A673 (cell line): ENCODE measurements around the gene CRY1. TPM values are rescaled to one million over a fixed set of nuclear protein-coding genes. Genes with fewer than 3 reads are reported as not detected.

ENCODE experiments used
- BruUV-seq: library from RNA; stranded (reverse); fragments of 400-500 nt; replicated peaks from 2 replicates; lab custom pipeline; 2021; lab: Mats Ljungman, UMichigan
- CTCF ChIA-PET: fragments of 300-600 bp; sonication (Branson Sonifier 250); formaldehyde crosslinking; loops from one replicate; lab custom pipeline; 2022; ENCODE audit warnings: antibody characterized with exemption; lab: Charles Lee
- POLR2A ChIA-PET: fragments of 300-600 bp; sonication (Branson Sonifier 250); formaldehyde crosslinking; loops from one replicate; lab custom pipeline; 2022; ENCODE audit warnings: antibody characterized with exemption; ENCODE audit not compliant: low non-redundant PET; lab: Charles Lee
- DNase-seq: peaks from one replicate; pipeline ENCODE4 v3.0.0-alpha.2; 2015; ENCODE audit warnings: low spot score
- H3K27ac ChIP-seq: fragments of 200-600 bp; sonication (generic); 2 replicates; pipeline ENCODE4 v1.5.1; 2016; ENCODE audit warnings: mixed run types, low read depth, mild to moderate bottlenecking, mixed read lengths, antibody characterized with exemption, low read length; ENCODE audit not compliant: poor library complexity, severe bottlenecking
- H3K27me3 ChIP-seq: fragments of 200-600 bp; sonication (generic); replicated peaks from 2 replicates; pipeline ENCODE4 v1.6.1; 2017; ENCODE audit warnings: mixed run types, low read depth, mild to moderate bottlenecking, mixed read lengths, antibody characterized with exemption, low read length; ENCODE audit not compliant: insufficient read depth, poor library complexity
- H3K36me3 ChIP-seq: fragments of 200-600 bp; sonication (generic); 2 replicates; pipeline ENCODE4 v1.6.1; 2016; ENCODE audit warnings: mixed run types, mild to moderate bottlenecking, mixed read lengths, antibody characterized with exemption, low read length; ENCODE audit not compliant: insufficient read depth, poor library complexity, severe bottlenecking
- H3K4me1 ChIP-seq: fragments of 200-600 bp; sonication (generic); 2 replicates; pipeline ENCODE4 v1.6.1; 2017; ENCODE audit warnings: mixed run types, mild to moderate bottlenecking, mixed read lengths, antibody characterized with exemption, low read length; ENCODE audit not compliant: insufficient read depth, poor library complexity, severe bottlenecking
- H3K4me3 ChIP-seq: fragments of 200-600 bp; sonication (generic); 2 replicates; pipeline ENCODE4 v1.5.1; 2016; ENCODE audit warnings: low read depth, mixed run types, mild to moderate bottlenecking, mixed read lengths, low read length; ENCODE audit not compliant: poor library complexity, severe bottlenecking
- H3K9me3 ChIP-seq: fragments of 200-600 bp; sonication (generic); 2 replicates; pipeline ENCODE4 v1.6.1; 2016; ENCODE audit warnings: mixed run types, low read depth, mild to moderate bottlenecking, mixed read lengths, antibody characterized with exemption, low read length; ENCODE audit not compliant: poor library complexity, severe bottlenecking
- EZH2 ChIP-seq: fragments of 200-600 bp; sonication (generic); IDR thresholded peaks from 2 replicates; pipeline ENCODE4 v1.6.1; 2017; ENCODE audit warnings: borderline replicate concordance, low read depth, mild to moderate bottlenecking, mixed read lengths, antibody characterized with exemption, low read length; ENCODE audit not compliant: poor library complexity, severe bottlenecking
- intact Hi-C: fragments of 100-400 bp; cut with micrococcal nuclease; formaldehyde crosslinking; loops from one replicate; pipeline ENCODE4 v1.10.0; 2022; ENCODE audit not compliant: unreplicated experiment
- total RNA-seq: library from RNA; stranded (reverse); gene quantifications from 2 replicates; pipeline ENCODE4 v1.2.3, GENCODE V29; 2021
- TF ChIP-seq, protein P1 (sequence below): fragments of 300-800, 200-600 bp; sonication (generic); conservative IDR thresholded peaks from 2 replicates; pipeline ENCODE4 v1.5.1; 2017; ENCODE audit warnings: low read depth, mild to moderate bottlenecking, antibody characterized with exemption, low read length, moderate library complexity, mixed read lengths

The CRY1 gene
- total RNA-seq, 1 experiment from 2014 or later: 41.0 TPM

GRCh38 chr12:107094183-107094448, 767 bp upstream of the CRY1 start:
- BruUV-seq: TSS peak; percentile 92
- intact Hi-C loops: no loop called here
- no peaks in the 10 kb centered on the region for H3K9me3 ChIP-seq
- no peak for TF ChIP-seq EZH2
- TF ChIP-seq, protein P1, sequence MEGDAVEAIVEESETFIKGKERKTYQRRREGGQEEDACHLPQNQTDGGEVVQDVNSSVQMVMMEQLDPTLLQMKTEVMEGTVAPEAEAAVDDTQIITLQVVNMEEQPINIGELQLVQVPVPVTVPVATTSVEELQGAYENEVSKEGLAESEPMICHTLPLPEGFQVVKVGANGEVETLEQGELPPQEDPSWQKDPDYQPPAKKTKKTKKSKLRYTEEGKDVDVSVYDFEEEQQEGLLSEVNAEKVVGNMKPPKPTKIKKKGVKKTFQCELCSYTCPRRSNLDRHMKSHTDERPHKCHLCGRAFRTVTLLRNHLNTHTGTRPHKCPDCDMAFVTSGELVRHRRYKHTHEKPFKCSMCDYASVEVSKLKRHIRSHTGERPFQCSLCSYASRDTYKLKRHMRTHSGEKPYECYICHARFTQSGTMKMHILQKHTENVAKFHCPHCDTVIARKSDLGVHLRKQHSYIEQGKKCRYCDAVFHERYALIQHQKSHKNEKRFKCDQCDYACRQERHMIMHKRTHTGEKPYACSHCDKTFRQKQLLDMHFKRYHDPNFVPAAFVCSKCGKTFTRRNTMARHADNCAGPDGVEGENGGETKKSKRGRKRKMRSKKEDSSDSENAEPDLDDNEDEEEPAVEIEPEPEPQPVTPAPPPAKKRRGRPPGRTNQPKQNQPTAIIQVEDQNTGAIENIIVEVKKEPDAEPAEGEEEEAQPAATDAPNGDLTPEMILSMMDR: no peak
- H3K27me3 ChIP-seq: no peaks in the 10 kb centered on the region
- peak overlapping the region; percentile 90 for H3K27ac ChIP-seq
- H3K4me1 ChIP-seq: peaks cover 9% of the 10 kb centered on the region
- H3K36me3 ChIP-seq: no peaks in the 10 kb centered on the region
- ChIA-PET POLR2A (no interaction called here), CTCF (interaction anchor here (1.9 kb wide), 1 partner anchor 11 kb away, joined by 7 read pairs; no protein-coding TSS in a partner anchor)
- no peak for DNase-seq
- H3K4me3 ChIP-seq: peak overlapping the region; percentile 64

DNA sequence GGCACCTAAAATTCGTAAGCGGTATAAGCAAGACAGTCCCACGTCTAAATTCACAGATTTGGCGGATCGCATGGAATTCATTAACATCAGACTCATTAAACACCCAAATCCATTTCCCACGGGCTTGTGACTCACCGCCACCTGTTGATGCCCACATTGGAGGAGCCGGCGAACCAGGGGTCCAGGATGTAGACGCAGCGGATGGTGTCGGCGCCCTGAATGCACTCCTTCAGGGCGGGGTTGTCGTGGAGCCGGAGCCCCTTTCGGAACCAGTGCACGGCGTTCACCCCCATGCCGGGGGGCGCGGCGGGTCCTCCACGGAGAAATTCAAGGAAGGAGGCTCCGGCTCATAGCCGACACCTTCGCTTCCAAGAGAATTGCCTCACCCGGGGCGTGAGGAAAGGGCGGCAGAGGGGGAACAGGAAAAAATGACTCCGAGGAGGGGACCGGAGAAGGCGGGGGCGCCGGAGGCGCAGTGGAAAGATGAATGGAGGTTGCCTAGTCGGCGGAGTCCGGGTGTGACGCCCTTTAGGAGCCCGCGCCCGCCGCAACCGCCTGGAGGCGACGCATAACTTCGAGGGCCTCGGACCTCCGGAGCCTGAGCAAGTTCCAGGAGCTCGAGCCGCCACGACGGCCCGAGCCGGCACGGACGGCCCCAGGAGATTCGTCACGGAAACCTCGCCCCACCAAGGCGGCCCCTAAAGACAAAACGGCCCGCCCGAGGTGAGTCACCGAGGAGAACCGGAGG, 506 bp downstream of the CRY1 start:
- Histone ChIP-seq H3K36me3 (no peaks in the 10 kb centered on the region), H3K9me3 (no peaks in the 10 kb centered on the region), H3K4me1 (peaks cover 9% of the 10 kb centered on the region), H3K27me3 (no peaks in the 10 kb centered on the region), H3K27ac (peak overlapping the region; percentile 90), H3K4me3 (peak overlapping the region; percentile 64)
- DNase-seq: peak; percentile 64
- ChIA-PET CTCF (interaction anchor here (1.9 kb wide), 1 partner anchor 12 kb away, joined by 7 read pairs; no protein-coding TSS in a partner anchor), POLR2A (no interaction called here)
- intact Hi-C loops: loop anchor here (1.0 kb wide), 2 partner anchors 11 to 517 kb away; no protein-coding TSS in a partner anchor
- no peak for TF ChIP-seq EZH2
- TF ChIP-seq, protein P1: no peak
- no TSS peak for BruUV-seq

DNA sequence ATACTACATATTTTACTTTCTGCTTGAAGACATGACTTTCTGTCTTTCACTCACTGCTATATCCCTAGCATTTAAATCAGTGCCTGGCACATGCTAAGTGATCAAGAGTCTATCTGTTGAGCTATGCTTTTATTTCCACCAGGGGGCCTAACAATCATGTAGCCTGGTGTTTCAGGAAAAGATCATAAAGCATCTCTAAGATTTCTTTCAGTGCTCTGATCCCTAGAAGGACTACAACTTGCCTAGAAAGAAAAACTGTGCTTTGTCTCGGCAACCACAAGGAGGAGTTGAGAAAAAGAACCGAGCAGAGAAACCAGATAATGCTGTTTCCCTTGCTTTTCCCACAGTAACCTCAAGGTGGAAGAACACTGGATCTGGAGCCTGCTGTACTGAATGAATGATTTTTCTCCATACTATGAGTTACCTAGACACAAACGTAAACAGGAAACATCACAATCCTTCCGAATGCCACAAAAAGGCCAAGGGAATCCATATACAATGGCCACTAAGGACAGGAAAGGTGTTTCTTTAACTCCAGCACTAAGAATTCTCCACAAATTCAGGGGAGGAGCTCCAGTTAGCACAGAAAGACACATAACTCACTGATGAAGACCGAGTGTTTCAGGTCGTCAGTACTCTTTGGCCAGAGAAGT, 1.2 kb downstream of the CRY1 start:
- peak; percentile 97 for DNase-seq
- no peaks in the 10 kb centered on the region for H3K9me3 ChIP-seq
- H3K36me3 ChIP-seq: no peaks in the 10 kb centered on the region
- POLR2A ChIA-PET: no interaction called here
- peak overlapping the region; percentile 64 for H3K4me3 ChIP-seq
- peaks cover 9% of the 10 kb centered on the region for H3K4me1 ChIP-seq
- no peaks in the 10 kb centered on the region for H3K27me3 ChIP-seq
- TSS peak; percentile 52 for BruUV-seq
- CTCF ChIA-PET: interaction anchor here (0.6 to 1.2 kb wide), 3 partner anchors 13 to 309 kb away, joined by 3 to 7 read pairs (median 3); no protein-coding TSS in a partner anchor
- H3K27ac ChIP-seq: peak overlapping the region; percentile 90
- intact Hi-C loops: loop anchor here (1.0 kb wide), 2 partner anchors 12 to 518 kb away; no protein-coding TSS in a partner anchor
- TF ChIP-seq, protein P1: peak; percentile 91
- no peak for TF ChIP-seq EZH2
